GM21367 (cell line): ENCODE data around the gene ACIN1.

Source experiments
- ATAC-seq: cut with Tn5 transposase; IDR thresholded peaks from one replicate; pipeline ENCODE4 v1.9.1; 2021; ENCODE audit not compliant: unreplicated experiment

ACIN1 gene

DNA sequence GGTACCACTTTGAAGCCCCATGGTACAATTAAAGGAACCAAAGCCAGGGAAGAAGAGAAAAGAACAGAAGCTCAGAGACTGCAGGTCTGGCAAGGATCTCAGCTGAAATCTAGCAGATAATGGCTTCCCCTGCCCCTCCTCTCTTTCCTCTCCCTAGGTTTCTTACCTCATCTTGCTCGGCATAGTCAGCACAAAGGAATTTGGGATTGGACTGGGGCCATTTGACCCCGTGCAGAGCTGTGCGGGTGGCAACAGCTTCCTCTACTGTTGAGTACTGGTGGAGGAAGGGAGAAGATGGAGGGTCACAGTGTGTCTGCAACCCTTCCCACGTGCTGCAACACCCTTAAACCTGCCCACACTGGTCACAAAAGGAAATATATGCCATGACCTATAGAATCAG is 32.9 kb downstream of the ACIN1 start:
- no peak for ATAC-seq

GRCh38 chr14:23060536-23061260 is 34.2 kb downstream of the ACIN1 start:
- ATAC-seq = no peak

DNA sequence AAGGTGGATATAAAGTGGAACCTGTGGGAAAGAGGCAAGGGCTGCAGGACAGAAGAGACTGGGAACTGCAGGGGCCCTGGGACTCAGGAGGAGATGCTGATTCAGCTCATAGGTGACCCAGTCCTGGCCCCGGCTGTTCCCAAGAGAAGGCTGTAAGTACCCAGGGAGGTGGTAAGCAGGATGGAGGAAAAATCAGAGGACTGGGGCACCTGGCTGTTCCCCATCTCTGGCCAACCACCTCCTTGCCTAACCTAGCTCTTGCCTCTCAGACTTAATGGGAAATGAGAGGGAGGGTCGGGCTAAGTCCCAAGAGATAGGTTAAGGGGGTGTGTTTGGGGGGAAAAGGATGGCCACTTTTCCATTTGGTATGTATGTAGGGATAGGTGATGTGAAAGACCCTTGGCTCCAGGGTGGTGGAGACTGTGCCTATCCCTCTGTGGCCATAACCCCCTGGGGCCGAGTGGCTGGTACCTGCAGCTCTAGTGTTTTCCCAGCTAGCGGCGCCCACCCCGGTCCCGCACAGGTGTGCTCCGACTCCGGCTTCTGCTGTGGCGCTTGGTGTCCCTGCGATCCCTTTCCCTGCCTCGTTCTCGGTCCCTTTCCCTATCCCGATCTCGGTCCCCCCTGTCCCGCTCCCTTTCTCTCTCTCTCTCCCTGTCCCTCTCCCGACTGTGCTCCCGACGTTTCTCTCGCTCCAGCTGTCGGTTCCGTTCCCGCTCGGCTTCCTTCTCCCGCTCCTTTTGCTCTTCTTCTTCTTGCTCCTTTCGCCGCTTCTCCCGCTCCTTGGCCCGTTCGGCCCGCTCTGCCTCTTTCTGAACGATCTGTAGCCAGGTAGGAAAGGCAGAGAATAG is 36.1 kb downstream of the ACIN1 start:
- no peak for ATAC-seq

DNA sequence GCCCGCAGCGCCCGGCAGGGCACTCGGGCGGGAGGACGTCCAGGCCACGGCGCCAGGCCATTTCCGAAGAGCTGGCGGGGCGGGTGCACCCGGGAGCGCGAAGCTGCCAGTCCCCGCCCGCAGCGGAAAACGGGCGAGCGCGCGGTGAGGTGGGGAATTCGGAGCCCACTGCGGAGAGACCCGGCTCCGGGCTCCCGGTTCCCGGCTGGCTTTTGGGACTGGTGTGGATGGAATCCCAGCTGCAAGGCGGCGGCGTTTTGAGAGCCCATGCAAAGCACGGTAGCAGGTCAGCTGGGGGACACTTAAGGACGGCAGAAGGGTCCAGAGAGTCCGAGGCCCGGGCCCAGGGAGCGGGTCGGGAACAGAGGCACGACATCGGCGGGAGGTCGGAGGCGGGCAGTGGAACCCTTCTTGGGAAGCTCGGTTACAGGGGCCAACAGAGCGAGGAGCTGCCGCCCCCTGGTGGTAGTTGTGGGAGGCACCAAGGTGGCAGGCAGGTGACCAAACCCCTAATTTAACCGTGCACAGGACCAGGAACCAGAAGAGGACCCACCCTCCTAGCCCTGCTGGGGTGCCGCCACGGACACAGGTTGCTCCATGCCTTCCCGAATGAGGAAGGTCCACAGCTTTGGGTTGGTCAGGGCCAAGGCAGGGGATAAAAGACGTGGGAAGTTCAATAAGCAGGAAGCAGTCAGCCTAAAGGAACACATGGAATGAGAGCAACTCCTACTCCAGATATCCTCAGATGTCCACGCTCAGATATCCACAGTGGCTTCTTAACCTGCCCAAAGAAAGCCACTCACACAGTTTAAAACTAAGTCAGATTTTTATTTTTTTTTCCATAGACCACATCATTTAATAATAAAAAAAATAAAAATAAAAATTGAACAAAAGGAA is 36.9 kb downstream of the ACIN1 start:
- ATAC-seq = peak; percentile 62

- peak; percentile 47 for ATAC-seq
Observed at GRCh38 chr14:23056956-23057756, 37.8 kb downstream of the ACIN1 start, which contains the start of gene CDH24. TSS of gene CDH24 (minus strand) at chr14:23057520. CDS start at chr14:23055733, 1,787 bp downstream.

DNA sequence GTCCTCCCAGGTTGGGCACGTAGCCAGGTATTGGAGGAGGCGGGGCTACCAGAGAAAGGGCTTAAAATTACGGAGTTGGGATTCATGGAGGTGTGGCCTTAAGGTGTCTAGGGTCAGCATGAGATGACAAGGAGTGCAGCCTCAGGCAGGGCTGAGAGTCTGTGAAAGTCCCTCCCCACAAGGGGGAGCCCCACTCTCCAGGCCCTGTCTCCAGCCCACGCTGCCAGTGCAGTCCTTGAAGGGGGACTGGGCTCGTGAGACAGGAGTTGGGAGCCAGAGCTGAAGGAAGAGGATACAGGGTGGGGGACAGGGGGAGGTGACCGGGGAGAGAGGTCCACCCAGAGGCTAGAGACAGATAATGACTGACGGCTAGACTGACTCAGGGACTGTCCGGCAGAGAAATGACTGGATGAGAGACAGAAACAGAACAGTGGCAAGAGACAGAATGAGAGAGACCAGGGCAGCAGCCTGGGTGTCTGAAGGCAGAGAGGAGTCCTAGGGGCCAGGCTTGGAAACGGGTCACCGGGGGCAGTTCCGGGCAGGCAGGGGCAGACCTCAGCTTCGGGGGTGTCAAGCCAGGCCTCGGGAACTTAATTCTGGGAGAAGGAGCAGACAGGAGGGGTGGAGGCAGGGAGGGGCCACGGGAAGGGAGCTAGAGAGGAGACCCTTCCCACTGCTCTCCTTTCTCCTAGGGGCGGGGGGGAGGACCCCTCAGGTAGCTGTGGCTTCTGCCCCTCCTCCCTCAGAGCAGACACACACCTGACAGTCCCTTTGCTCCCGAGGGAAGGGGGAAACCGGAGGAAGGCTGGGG is 38.6 kb downstream of the ACIN1 start:
- ATAC-seq = peak; percentile 42

GRCh38 chr14:23055621-23056144 is 39.3 kb downstream of the ACIN1 start:
- no peak for ATAC-seq

DNA sequence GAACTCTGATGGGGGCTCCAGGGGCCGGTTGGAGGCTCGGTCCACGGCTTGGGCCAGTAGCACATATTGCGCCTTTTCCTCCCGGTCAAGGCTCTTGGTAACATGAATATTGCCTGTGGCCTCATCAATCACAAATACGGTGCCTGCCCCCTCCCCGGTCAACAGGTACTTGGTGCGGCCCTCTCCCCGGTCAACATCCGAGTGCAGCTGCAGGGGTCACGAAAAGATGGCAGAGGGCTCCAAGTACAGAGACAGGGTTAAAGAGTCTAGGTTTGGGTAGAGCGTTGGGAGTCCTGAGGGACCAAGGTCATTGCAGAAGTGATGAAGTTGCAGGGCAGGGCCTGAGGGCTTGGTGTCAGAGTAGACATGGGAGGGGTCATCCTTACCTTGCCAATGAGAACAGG is 39.8 kb downstream of the ACIN1 start:
- no peak for ATAC-seq

- no peak for ATAC-seq
Observed at GRCh38 chr14:23054000-23054811, 40.7 kb downstream of the ACIN1 start.

GRCh38 chr14:23053426-23053825 is 41.5 kb downstream of the ACIN1 start:
- no peak for ATAC-seq

DNA sequence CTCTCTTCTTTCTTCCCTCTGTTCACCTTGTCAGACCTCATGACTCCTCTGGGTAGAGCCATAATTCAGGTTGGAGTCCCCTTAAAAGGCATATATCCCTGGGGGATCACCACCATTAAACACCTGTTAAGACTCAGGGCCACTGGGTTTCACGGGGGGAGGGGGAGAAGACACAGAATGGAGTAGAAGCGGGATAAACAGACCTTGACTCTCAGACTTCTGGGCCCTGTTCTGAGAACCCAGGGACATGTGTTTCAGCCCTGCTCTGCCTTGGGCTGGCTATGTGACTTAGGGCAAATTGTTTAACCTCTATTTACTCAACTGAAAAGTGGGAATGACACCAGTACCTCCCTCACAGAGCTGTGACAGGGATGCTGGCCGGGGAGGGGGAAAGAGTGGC is 42.3 kb downstream of the ACIN1 start:
- ATAC-seq = no peak

DNA sequence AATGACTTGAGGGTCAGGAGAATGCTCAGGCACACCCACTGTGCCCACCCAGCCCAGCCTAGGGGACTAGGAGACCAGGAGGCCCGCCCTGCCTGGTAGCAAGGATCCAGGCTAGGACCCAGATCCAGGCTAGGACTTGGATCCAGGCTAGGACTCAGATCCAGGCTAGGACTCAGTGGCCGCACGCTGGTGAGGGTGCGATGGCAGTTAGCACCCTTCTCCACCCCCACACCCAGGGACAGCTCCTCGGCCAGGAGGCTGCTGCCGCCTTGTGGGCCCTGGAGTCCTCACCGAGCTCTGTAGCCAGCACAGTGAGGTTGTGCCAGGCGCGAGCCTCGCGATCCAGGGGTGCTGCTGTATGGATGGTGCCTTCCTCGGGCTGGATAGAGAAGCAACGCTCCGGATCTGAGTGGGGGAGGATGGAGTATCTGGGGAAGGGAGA is 42.7 kb downstream of the ACIN1 start:
- no peak for ATAC-seq

DNA sequence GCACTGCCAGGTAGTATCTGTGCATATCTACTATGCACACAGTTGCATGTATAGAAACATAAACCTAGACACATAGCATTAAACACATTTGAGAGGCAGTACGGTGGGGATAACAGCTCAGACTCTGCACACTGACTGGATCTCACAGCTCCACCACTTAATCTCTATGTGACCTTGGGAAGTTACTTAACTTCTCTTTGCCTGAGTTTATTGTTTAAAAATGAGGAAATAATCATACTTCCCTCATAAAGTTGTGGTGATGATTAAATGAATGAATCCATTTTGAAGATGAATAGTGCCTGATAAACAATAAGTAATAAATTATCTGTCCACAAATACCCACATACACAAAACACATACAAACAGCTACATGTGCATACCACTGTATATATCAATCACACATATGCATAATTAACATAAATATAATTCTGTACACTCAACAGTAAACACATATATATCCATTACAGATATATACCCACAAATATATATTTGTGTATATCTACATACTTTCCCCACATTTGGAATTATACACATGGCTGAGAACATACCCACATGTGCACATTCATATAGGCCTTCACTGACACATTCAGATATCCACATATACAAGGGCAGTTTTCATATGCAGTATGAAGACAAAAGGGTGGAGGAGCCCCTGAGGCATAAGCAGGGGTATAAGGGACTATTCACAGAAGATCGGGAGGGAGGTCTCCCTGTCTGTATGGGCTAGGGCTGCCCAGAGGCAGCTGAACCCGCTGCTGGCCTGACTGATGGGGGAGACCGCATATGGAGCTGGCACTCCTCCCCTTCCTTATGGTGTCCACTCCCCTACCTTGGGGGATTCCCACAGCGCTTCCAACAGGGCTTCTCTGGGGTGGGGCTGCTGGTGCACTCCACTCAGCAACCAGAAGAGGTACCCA is 43.5 kb downstream of the ACIN1 start:
- ATAC-seq = no peak

DNA sequence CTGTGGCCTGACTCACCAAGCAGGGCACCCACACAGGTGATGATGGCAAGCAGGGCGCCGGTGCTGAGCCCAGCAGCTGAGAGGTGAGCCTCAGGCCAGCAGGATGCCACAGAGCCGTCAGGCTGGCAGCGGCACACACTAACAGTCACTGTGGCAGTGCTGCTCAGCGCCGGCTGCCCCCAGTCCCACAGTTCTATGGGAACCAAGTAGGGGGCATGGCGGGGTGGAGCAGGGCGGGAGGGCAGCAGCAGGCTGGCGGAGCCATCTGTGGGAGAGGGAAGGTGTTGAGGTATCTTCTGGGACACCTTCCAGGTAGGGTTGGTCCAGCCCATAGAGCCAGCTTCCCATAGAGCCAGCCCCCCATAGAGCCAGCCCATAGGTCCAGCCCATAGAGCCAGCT is 45.9 kb downstream of the ACIN1 start:
- ATAC-seq = no peak

- ATAC-seq = no peak
Observed at GRCh38 chr14:23047751-23048693, 46.9 kb downstream of the ACIN1 start.

DNA sequence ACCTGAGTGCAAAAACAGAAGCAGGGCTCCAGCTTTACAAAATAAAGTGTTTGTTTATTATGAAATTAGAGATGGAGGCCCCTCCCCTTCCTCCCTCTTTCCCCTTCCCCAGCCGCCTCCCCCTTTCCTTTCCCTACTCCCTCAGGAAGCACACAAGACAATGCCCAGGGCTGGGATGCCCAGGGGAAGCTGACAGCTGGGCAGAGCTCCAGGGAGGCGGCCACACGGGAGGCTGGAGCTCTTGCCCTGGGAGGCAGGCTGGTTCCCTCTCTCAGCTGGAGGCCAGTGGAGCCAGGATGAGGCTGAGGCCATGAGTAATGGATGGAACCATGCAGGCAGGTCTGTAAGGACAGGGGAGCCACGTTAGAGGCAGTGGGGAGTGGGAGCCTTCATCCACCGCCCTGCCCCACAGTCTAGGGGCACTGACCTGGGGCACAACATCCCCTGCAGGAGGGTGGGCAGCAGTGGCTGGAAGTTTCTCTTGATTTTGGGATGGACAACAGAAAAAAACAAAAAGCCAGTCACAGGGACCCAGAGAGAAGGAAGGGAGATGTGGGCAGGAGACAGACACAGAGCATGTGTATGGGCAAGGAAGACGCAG is 47.8 kb downstream of the ACIN1 start:
- no peak for ATAC-seq
